GM18519 (cell line): ENCODE measurements around the gene PCSK2.

ENCODE experiments used
- ATAC-seq: cut with Tn5 transposase; IDR thresholded peaks from one replicate; pipeline ENCODE4 v1.9.1; 2021; ENCODE audit warnings: mild to moderate bottlenecking, moderate library complexity; ENCODE audit not compliant: unreplicated experiment, low FRiP score

Gene PCSK2

DNA sequence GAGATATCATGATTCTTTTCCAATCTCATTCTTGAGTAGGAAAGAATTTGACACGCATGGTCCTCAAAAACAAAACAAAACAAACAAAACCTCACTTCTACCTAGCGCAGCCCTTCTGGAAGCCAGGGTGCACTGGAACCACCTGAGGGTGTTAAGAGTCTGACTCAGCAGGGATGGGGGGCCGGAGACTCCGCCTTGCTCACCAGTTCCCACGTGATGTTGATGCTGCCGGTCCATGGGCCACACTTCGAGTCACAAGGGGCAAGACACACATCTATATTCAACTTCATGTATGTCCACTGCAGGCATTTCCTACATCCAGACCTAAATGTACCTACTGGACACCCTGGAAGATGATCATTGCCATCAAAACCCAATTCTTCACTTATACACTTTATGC is 274.0 kb downstream of the PCSK2 start:
- no peak for ATAC-seq

DNA sequence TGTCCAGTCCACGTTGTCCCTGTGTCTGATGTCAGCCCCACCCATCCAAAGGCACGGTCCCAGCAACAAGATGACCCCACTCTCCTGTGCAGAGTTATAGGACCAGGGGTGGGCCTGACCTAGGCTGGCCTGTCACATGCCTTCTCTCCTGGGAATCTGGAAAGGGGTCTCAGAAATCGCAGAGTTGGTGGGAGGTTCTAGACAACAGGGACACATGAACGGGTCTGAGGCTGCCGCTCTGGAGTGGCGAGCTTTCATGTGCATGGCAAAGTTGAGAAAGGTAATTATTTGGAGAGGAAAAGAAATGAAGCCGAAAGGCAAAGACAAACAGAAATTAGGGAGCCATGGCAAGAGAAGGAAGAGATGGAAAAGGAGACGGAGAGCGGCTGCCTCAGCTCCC is 274.9 kb downstream of the PCSK2 start:
- no peak for ATAC-seq

DNA sequence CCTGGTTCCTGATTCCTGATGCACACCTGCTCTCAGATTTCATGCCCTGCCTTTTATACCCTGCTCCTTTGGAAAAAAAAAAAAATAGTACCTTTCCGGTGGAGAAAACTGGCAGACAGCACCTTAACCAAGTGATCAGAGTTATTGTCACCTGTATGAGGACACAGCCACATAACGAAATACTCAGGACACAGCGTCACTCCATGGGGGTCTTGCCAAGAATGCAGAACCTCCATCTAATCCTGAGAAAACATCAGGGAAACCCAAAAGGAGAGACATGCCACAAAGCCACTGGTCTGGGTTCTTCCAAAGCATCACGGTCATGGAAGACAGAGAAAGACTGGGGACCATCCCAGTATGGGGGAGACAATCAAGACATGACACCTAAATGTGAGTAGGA is 275.3 kb downstream of the PCSK2 start:
- ATAC-seq = no peak

DNA sequence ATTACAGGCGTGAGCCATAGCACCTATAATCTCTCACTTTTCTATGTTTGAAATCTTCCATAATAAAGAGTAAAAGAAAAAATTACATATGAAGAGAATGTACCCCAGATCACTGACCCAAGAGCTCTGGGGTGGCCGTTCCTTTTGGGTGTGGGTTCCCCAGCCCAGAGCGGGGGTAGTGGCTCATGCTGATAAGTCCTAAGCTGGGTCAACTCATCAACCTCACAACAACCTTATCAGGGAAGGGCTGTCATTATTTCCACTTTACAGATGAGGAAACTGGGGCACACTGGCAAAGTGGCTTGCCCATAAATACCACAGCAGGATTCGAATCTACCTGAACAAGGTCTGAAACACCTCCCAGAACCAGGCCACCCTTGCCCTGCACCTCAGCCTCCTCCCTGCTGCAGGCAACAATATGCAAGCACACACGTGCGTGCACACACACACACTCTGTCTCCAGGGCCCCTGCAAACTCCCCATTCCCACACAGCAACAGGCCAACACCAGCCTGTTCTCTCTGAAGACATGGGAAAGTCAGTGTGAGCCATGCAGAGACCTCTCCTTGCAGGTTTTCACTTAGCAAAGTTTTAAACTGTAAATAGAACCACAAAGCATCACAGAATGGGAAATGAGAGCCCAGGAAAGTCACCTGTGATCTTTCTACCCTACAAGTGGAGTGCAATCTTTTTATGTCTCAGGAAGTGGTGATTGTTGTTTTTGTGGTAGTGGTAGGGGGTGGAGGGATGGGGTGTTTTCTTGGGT is 276.6 kb downstream of the PCSK2 start:
- no peak for ATAC-seq

DNA sequence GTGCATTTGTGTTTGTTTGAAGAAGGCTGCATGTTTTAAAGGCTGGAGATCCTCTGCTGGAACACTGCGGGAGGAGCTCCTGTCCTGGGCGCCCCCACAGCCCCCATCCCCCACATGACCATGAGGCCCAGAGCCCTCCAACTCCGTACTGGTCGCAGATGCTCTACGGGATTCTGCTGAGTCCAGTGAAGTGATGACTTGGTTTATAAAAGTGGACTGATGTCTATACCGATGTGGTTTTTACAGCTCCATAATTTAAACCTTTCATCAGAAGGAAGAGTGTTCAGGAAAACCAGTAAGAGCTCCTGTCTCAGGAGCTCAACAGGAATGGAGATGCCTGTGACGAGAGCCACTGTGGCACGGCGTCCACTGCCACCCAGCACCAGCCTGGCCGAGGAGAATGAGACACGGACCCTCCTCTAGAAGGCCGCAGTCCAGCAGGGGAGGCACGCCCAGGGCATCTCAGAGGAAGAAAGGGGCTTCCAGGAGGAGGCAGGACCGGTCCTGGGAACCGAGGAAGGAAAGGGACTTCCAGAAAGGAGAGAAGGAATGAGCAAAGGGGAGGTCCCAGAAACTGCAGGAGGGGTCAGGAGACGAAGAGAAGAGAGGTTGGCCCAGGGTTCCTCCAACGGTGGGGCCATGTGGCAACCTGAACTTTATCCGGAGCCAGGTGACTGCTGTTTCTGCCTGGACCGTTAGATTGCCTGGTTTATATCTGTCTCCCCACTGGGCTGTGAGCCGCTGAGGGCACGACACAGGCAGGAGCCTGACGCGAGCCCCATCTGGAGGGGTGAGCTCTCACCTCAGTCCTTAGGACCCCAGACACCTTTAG is 277.4 kb downstream of the PCSK2 start:
- no peak for ATAC-seq

DNA sequence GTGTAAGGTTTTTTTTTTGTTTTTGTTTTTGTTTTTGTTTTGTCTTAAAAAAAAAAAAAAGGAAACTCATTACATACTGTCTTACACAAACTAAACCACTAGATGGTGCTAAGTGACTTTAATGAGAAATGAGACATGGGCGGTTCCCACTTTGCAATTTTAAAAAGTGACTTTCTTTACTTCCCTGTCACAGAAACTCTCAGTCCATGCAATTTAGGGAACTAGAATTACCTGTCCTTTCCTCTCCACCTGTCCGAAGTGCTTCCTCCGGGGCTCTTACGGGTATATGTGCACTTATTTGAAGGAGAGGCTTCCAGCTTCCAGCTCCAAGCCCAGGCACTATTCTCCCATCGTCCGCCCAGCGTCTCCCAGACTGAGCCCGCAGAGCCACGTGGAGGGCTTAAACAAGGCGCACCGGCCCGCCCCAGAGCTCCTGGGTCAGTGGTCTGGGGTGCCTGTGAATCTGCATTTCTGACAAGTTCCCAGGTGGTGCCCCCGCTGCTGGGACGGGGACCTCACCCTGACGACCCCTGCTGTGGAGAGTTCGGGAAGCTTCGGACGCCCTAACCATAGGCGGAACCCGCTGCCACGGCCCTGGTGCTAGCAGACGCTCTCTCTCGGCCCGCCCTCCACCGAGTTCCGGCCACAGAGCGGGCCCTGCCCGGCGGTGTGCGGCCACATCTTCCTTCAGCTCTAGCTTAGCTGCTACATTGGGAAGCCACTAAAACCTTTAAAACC is 278.2 kb downstream of the PCSK2 start:
- peak; percentile 63 for ATAC-seq

DNA sequence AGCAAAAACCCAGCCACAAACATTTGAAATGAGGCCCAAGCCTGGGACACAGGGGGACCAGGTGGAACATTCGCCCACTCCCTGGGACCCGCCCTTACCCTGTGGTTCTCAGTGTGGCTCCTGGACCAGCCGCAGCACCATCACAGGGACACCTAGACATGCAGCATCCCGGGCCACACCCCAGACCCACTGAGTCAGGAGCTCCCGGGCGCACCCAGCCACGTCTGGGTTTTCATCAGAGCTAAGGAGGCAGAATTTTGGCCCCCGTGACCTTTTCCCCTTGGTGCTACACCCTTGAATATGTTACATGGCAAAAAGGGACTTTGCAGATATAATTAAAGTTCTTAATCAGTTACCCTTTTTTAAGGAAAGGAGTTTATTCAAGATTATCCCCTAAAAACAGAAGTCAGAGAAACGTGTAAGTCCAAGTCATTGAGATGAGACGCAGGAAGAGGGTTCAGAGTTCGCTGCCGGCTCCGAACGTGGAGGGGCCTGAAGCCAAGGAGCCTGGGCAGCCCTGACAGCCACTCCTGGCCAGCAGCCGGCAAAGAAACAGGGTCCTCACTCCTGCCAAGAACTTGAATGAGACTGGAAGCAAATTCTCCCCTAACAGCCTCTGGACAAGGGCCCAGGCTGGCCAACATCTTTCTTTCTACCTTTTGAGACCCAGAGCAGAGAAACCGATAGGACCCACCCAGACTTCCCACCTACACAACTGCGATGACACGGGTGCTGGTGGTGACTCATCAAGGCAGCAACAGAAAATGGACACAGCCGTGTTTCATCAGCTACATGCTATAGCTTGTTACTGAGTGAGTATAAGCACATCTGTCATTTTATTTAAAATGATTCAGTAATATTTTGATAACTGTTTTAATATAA is 279.0 kb downstream of the PCSK2 start:
- ATAC-seq = no peak

DNA sequence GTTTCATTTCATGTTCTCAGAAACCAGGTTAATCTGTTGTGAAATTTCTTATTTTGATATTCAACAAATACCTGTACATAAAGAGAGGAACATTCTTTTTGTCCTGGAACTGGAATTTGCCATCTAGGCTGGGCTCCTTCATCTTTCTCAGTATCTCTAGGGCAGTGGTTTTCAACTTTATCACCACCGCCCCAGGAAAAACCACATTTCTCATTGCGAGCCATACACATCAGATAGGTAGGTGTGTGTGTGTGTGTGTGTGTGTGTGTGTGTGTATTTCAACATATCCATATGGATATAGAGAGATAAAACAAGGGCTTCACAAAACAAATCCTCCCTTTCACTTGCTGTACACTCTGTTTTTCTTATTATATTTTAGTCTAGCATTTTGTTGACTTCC is 280.2 kb downstream of the PCSK2 start:
- no peak for ATAC-seq

DNA sequence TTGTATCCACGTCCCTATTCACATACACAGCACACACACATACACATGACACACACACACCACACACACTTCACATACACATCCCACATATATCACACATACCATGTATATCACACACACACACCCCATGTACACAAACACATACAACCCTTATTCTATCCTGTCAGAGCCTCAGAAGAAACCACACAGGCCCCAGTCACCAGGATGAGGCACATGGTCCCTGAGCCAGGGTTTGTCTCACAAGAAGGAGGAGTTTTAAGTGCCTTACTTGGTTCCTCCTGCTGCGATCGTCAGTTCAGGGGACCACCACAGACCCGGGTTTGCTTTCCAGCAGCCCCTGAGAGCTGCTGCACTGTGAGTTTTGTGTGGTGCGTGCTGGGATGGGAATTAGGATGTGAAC is 280.7 kb downstream of the PCSK2 start:
- ATAC-seq = no peak

DNA sequence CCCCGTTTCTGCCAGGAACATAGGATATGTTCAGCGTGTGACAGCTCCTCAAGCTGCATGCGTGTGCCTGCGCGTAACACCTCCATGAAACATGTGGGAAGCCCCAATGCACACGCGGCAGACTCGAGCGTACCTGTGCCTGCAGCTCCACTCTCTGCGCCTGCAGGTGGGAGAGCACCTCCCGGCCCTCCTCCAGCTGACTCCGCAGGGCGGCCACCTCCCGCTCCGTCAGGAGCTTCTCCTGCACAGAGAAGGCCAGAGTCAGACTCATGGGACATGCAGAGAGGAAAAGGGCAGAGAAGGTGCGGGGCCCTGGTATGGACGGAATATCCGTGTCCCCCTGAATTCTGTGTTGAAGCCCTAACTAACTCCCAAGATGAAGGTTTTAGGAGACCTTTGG is 281.9 kb downstream of the PCSK2 start:
- ATAC-seq = no peak

DNA sequence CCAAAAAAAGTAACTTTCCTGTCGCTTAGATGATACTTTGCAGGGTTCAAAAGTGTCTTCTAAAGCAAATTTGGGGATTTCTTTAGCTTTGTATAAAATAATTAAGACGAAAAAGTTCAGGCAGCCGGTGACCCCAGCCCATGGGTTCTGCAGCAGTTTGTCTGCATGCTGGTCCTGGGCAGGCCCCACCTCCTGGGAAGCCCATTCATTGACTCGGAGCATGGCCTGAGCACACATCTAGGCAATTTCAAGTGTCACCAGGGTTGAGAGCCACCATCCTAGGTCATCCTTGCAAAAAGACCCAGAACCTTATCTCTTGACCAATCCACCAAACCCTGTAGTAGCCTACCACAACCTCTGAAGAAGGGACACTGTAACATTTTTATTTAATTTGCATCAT is 283.7 kb downstream of the PCSK2 start:
- no peak for ATAC-seq

DNA sequence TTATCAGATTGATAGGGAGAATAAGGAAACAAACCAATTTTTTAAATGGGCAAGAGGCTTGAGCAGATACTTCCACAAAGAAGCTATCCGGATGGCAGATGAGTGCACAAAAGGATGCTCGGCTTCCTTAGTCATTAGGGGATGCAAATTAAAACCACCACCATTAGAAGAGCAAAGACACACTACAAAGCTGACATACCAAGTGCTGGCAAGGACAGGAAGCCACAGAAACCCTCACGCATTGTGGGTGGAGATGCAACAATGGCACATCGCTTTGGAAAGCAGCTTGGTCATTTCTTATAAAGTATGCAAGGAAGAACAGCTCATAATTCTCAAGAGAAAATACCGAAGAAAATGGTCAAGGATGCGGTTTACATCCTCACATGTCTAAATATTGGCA is 284.6 kb downstream of the PCSK2 start:
- ATAC-seq = no peak

DNA sequence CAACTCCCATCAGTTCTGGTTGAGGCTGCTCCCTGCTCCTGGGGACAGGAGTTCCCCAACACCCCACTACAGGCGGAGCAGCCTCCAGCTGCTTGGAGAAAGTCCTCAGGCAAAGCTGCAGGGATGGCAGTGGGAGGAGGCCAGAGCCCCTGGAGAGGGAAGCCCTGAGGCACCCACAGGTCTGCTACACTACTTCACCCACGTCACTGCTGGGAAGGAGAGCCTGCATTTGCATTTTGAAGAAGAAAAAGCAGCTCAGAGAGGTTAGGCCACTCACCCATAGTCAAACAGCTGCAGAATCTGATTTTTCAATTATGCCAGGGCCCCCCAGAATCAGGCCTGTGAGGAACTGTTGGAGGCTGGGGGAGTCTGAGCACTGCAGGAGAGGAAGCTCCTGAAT is 287.1 kb downstream of the PCSK2 start:
- ATAC-seq = no peak

DNA sequence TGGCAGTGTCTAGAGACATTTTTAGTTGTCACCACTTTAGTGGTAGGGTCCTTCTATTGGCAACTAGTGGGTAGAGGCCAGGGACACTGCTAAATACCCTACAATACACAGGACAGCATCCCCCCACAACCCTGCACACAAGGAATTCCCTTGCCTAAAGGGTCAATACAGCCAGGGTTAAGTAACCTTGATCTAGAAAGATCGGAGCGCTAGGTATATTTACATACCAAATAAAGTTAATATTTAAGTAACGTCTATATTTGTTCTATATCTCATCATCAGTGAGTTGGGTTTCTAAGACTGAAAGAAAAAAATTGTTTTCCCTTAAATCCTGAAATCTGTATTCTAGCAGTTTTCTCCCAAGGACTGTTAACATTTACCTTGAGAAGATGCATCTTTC is 288.2 kb downstream of the PCSK2 start:
- no peak for ATAC-seq

DNA sequence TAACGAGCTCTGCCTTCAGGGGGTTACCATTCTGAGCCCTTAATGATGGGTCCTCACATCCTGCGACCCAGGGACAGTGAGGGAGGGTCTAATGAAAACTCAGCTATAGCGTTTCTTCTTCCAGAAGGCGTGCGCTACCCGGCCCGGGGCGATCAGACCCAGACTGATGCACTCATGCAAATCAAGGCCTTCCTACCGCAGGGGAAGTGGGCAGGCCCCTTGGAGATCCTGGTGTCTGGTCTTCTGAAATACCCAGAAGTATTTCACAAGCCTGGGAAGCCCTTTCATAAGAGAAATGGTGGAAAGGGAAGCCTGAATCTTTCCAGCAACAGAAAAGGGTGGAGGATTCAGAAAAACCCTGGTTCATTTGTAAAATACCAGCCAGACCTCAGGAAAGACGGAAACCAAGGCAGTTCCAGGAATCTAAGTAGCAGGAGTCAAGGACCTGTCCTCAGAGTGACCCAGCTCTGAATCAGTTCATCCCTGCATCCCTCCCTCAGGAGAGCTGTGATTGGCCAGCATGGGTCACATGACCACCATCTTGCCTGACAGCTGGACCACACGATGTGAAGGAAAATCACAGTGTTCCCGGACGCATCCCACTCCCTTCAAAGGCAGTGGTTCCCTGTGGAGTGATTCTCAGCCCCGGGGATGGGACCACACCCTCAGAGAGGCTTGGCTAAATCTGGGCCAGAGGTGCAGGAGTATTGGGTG is 291.7 kb downstream of the PCSK2 start:
- no peak for ATAC-seq

DNA sequence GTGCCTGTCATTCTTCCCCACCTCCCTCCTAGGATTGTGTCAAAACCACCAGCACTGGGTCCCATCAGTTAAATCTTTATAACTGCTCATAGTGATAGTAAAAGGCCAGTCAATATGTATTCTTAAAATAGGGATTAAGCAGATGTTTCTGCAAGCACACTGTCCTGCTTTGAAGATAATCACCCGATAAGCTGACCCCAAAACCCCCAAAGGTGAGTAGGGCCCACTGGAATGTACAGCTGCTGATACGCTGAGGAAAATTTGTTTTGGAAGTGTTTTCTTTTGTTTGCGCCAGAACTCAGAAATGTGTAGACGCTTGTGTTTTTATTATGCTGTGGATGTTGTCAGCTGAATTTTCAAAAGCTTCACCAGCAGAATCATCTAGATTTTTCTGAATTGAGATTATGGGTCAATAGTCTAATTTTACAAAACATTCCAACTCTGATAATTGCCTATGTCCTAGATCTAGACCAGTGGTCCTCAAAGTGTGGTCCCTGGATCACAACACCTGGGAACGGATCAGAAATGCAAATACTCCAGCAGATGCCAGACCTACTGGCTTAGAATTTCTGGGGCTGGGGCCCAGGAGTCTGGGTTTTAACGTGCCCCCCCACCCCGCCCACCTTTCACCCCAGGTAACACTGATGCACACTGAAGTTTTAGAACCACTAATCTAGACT is 292.9 kb downstream of the PCSK2 start:
- no peak for ATAC-seq

DNA sequence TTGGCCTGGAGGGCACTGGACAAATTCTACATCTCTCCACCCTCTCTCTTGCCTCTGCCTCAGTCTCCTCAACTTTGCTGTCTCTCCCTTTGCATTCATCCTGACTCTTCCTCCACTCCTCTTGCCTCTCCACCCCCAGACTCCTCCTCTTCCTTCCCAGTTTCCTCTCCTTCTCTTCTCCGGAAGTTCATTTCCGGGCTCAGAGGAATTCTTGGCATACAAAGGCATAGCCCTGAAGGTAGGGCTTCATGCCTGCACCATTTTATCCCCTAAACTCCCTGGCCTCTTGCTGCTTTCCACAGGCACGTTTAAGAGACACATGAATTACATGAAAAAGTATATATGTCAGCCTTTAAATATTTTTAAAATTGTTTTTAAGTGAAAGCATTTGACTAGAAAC is 293.7 kb downstream of the PCSK2 start:
- ATAC-seq = no peak

DNA sequence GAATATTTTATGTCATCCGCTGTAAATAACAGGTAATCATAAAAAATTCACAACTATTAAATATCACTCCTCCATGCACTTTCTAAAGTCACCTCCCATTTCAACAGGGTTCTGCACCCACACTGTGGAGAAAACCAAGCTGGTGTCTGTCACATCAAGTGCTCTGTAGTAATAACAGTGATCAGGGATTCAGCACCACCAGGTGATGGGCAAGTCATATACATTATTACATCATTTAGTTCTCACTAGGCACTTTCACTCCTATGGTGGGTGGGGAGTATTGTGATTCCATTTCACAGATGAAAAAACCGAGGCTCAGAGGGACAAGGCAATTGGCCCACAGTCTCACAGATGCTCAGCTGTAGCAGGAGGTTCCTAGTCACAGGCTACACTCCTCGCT is 295.7 kb downstream of the PCSK2 start:
- ATAC-seq = no peak

DNA sequence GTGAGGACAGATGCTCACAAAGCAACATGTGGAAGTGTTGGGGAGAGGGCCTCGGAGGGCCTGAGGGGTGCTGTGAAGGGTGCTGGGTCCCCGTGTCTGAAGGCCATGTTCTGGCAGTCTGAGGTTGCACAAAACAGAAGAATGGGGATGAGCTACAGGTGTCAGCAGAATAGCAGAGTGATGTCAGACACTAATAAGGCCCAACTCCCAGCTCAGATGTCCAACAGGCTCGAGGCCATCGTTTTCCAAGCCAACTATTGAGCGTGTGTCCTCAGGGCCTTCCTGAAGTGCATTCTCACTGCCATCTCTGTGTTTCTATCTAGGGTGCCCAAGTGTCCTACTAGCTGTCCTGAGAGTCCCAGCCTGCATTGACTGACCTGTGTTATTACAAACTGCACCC is 296.5 kb downstream of the PCSK2 start:
- ATAC-seq = no peak
